H9 (cell line): ENCODE measurements around the gene RDH14. TPM values are rescaled to one million over a fixed set of nuclear protein-coding genes. Genes with fewer than 3 reads are reported as not detected.

Experiments
- DNase-seq: peaks from one replicate; pipeline ENCODE4 v3.0.0-alpha.2; 2017
- H2AFZ ChIP-seq: one replicate; pipeline ENCODE4 v1.6.1; 2013; ENCODE audit warnings: mild to moderate bottlenecking, low read length, control low read depth, moderate library complexity
- H2AK5ac ChIP-seq: 2 replicates; pipeline ENCODE4 v1.6.1; 2013; ENCODE audit warnings: low read length, control low read depth, mixed read lengths; ENCODE audit not compliant: insufficient read length
- H2BK120ac ChIP-seq: one replicate; pipeline ENCODE4 v1.6.1; 2013; ENCODE audit warnings: low read depth, mild to moderate bottlenecking, low read length, control low read depth, inconsistent platforms; ENCODE audit not compliant: poor library complexity, severe bottlenecking
- H2BK12ac ChIP-seq: 2 replicates; pipeline ENCODE4 v1.6.1; 2013; ENCODE audit warnings: low read length, control low read depth, mixed read lengths, low read depth; ENCODE audit not compliant: insufficient read length
- H2BK15ac ChIP-seq: 2 replicates; pipeline ENCODE4 v1.6.1; 2013; ENCODE audit warnings: low read depth, low read length, control low read depth
- H2BK20ac ChIP-seq: one replicate; pipeline ENCODE4 v1.6.1; 2013; ENCODE audit warnings: low read depth, mild to moderate bottlenecking, low read length, control low read depth, inconsistent platforms; ENCODE audit not compliant: poor library complexity, severe bottlenecking
- H2BK5ac ChIP-seq: 2 replicates; pipeline ENCODE4 v1.6.1; 2013; ENCODE audit warnings: low read length, control low read depth, mixed read lengths; ENCODE audit not compliant: insufficient read length
- H3K14ac ChIP-seq: 2 replicates; pipeline ENCODE4 v1.6.1; 2013; ENCODE audit warnings: low read length, control low read depth; ENCODE audit not compliant: insufficient read depth
- H3K18ac ChIP-seq: 2 replicates; pipeline ENCODE4 v1.6.1; 2013; ENCODE audit warnings: low read depth, mild to moderate bottlenecking, mixed read lengths, low read length, control low read depth; ENCODE audit not compliant: insufficient read length
- H3K23ac ChIP-seq: 2 replicates; pipeline ENCODE4 v1.6.1; 2013; ENCODE audit warnings: low read length, control low read depth, mixed read lengths, low read depth; ENCODE audit not compliant: insufficient read length
- H3K23me2 ChIP-seq: 2 replicates; pipeline ENCODE4 v1.6.1; 2013; ENCODE audit warnings: low read depth, mild to moderate bottlenecking, mixed read lengths, low read length, control low read depth; ENCODE audit not compliant: insufficient read length, poor library complexity, severe bottlenecking
- H3K27ac ChIP-seq: 2 replicates; pipeline ENCODE4 v1.5.1; 2013; ENCODE audit warnings: low read length, control low read depth, mixed read lengths, low read depth; ENCODE audit not compliant: insufficient read length
- H3K27me3 ChIP-seq: 2 replicates; pipeline ENCODE4 v1.6.1; 2013; ENCODE audit warnings: low read length, control low read depth, inconsistent platforms; ENCODE audit not compliant: insufficient read depth
- H3K4ac ChIP-seq: 2 replicates; pipeline ENCODE4 v1.6.1; 2013; ENCODE audit warnings: low read depth, mild to moderate bottlenecking, control low read depth, inconsistent platforms, low read length, moderate library complexity
- H3K4me1 ChIP-seq: 2 replicates; pipeline ENCODE4 v1.6.1; 2013; ENCODE audit warnings: low read length, control low read depth, inconsistent platforms; ENCODE audit not compliant: insufficient read depth
- H3K4me2 ChIP-seq: 2 replicates; pipeline ENCODE4 v1.6.1; 2013; ENCODE audit warnings: low read length, control low read depth, mixed read lengths; ENCODE audit not compliant: insufficient read length, insufficient read depth
- H3K56ac ChIP-seq: 2 replicates; pipeline ENCODE4 v1.6.1; 2013; ENCODE audit warnings: low read depth, mild to moderate bottlenecking, mixed read lengths, low read length, control low read depth; ENCODE audit not compliant: insufficient read length
- H3K79me1 ChIP-seq: 2 replicates; pipeline ENCODE4 v1.6.1; 2013; ENCODE audit warnings: low read depth, mild to moderate bottlenecking, moderate library complexity, low read length, control low read depth, inconsistent platforms; ENCODE audit not compliant: insufficient read depth, poor library complexity, severe bottlenecking
- H3K79me2 ChIP-seq: 2 replicates; pipeline ENCODE4 v1.6.1; 2013; ENCODE audit warnings: low read length, control low read depth, inconsistent platforms; ENCODE audit not compliant: insufficient read depth
- H3K9ac ChIP-seq: 2 replicates; pipeline ENCODE4 v1.6.1; 2013; ENCODE audit warnings: low read length, control low read depth, mixed read lengths; ENCODE audit not compliant: insufficient read length; ENCODE audit errors: extremely low read depth
- H3K9me3 ChIP-seq: one replicate; pipeline ENCODE4 v1.6.1; 2013; ENCODE audit warnings: low read depth, low read length, inconsistent platforms; ENCODE audit not compliant: control insufficient read depth
- H3T11ph ChIP-seq: one replicate; pipeline ENCODE4 v1.6.1; 2013; ENCODE audit warnings: mild to moderate bottlenecking, low read length, control low read depth, inconsistent platforms
- H4K20me1 ChIP-seq: one replicate; pipeline ENCODE4 v1.6.1; 2013; ENCODE audit not compliant: control insufficient read depth, insufficient read length, insufficient read depth
- H4K5ac ChIP-seq: 2 replicates; pipeline ENCODE4 v1.6.1; 2013; ENCODE audit warnings: low read depth, mild to moderate bottlenecking, mixed read lengths, low read length, control low read depth; ENCODE audit not compliant: insufficient read length
- H4K8ac ChIP-seq: replicated peaks from 2 replicates; pipeline ENCODE4 v1.6.1; 2013; ENCODE audit warnings: low read length, control low read depth, mixed read lengths, low read depth; ENCODE audit not compliant: insufficient read length
- H4K91ac ChIP-seq: 2 replicates; pipeline ENCODE4 v1.6.1; 2013; ENCODE audit warnings: low read depth, mild to moderate bottlenecking, moderate library complexity, mixed read lengths, low read length, control low read depth; ENCODE audit not compliant: insufficient read length
- H3K27ac Mint-ChIP-seq, 3 experiments: 2 replicates in 2 of 3; 3 replicates in 1 of 3; pipeline ENCODE4 v1.8.0; 2020 to 2021; ENCODE audit warnings: mixed read lengths in 3 of 3, mild to moderate bottlenecking in 1 of 3, moderate library complexity in 1 of 3
- H3K27me3 Mint-ChIP-seq: 2 replicates; pipeline ENCODE4 v1.8.0; 2021; ENCODE audit warnings: low read depth, mild to moderate bottlenecking, moderate library complexity, mixed read lengths
- H3K36me3 Mint-ChIP-seq, 3 experiments: 2 replicates in 2 of 3; 3 replicates in 1 of 3; pipeline ENCODE4 v1.8.0; 2020 to 2021; ENCODE audit warnings: low read depth in 3 of 3, mixed read lengths in 3 of 3; ENCODE audit not compliant: insufficient read depth in 1 of 3
- H3K4me1 Mint-ChIP-seq, 2 experiments: 2 replicates each; pipeline ENCODE4 v1.8.0; 2020; ENCODE audit warnings: mixed read lengths in 2 of 2
- H3K4me3 Mint-ChIP-seq, 2 experiments: 2 replicates in 1 of 2; 3 replicates in 1 of 2; pipeline ENCODE4 v1.8.0; 2020 to 2021; ENCODE audit warnings: mild to moderate bottlenecking in 2 of 2, mixed read lengths in 2 of 2, moderate library complexity in 1 of 2
- H3K9me3 Mint-ChIP-seq, 2 experiments: 2 replicates in 1 of 2; 3 replicates in 1 of 2; pipeline ENCODE4 v1.8.0; 2020; ENCODE audit warnings: mild to moderate bottlenecking in 2 of 2, mixed read lengths in 2 of 2, moderate library complexity in 1 of 2
- CTCF ChIP-seq: fragments of 200-600 bp; sonication (generic); conservative IDR thresholded peaks from 3 replicates; pipeline ENCODE4 v1.8.0; 2021; ENCODE audit warnings: antibody characterized with exemption, mild to moderate bottlenecking
- WGBS: extraction: QIAGEN DNeasy Blood & Tissue Kit; methylation state at CpG from one replicate; pipeline ENCODE4 v1.1.7; 2013; ENCODE audit warnings: missing lambda C conversion rate, low lambda C conversion rate, mixed read lengths; ENCODE audit not compliant: insufficient read length; ENCODE audit errors: extremely low coverage; 5-methylcytosine and 5-hydroxymethylcytosine counted together
- total RNA-seq: library from RNA; stranded (reverse); gene quantifications from 2 replicates; pipeline ENCODE4 v1.2.1, GENCODE V29; 2021

RDH14 gene
- total RNA-seq, 1 experiment from 2014 or later, result 25.5 TPM

- Histone ChIP-seq H3K18ac (no peak overlapping the region), H3K9me3 (no peaks in the 10 kb centered on the region), H2BK120ac (no peak overlapping the region), H3K4me2 (no peak overlapping the region), H2BK20ac (no peak overlapping the region), H3K9ac (no peak overlapping the region), H3K27me3 (no peaks in the 10 kb centered on the region), H4K91ac (no peak overlapping the region), H3K56ac (no peak overlapping the region), H2BK15ac (no peak overlapping the region), H3K4me1 (no peaks in the 10 kb centered on the region), H3K23ac (no peak overlapping the region), H4K5ac (no peak overlapping the region), H4K8ac (no peak overlapping the region), H3K4ac (no peak overlapping the region), H4K20me1 (no peaks in the 10 kb centered on the region), H2AK5ac (no peak overlapping the region), H2BK12ac (no peak overlapping the region), H3K27ac (no peak overlapping the region), H3K23me2 (no peaks in the 10 kb centered on the region), H2BK5ac (no peak overlapping the region), H2AFZ (no peak overlapping the region), H3T11ph (no peak overlapping the region), H3K14ac (no peak overlapping the region), H3K79me2 (no peaks in the 10 kb centered on the region), H3K79me1 (no peaks in the 10 kb centered on the region)
- H3K4me1 Mint-ChIP-seq, result peaks cover 0 to 3% of the 10 kb centered on the region in 2 experiments; a peak in 1 of 4 replicates
- H3K9me3 Mint-ChIP-seq, result no peaks in the 10 kb centered on the region
- no peaks in the 10 kb centered on the region for H3K36me3 Mint-ChIP-seq
- no CpG with 5 or more reads among the region's 3 CpGs for WGBS
- no peak overlapping the region for H3K27ac Mint-ChIP-seq
- H3K27me3 Mint-ChIP-seq, result no peaks in the 10 kb centered on the region
- no peak for DNase-seq
- TF ChIP-seq CTCF, result no peak
- H3K4me3 Mint-ChIP-seq, result no peak overlapping the region
These were observed 36.5 kb upstream of the RDH14 start for GRCh38 chr2:18596993-18597392.
